Measurements from ENCODE around the gene CCDC85A. TPM values are rescaled to one million over a fixed set of nuclear protein-coding genes. Genes with fewer than 3 reads are reported as not detected.

The CCDC85A gene
- total RNA-seq, 1 experiment from 2014 or later: 0.10 TPM

- Histone ChIP-seq H3K9me3 (ENCODE audit: control insufficient read depth in 1 of 2, insufficient read depth in 1 of 2, low read depth in 1 of 2, low read length in 2 of 2) (no peaks in the 10 kb centered on the region), H3K4me1 (ENCODE audit: control insufficient read depth in 1 of 2, insufficient read depth in 2 of 2, low read length in 2 of 2) (no peaks in the 10 kb centered on the region), H3K9ac (ENCODE audit: low read length) (no peak overlapping the region), H4K20me1 (ENCODE audit: insufficient read depth) (no peaks in the 10 kb centered on the region), H3K4me3 (replicated peaks in 1 of 2; ENCODE audit: low read depth in 1 of 2, low read length in 2 of 2) (no peak overlapping the region), H3K36me3 (ENCODE audit: control insufficient read depth in 1 of 2, insufficient read depth in 2 of 2, low read length in 2 of 2) (no peaks in the 10 kb centered on the region), H3K79me2 (ENCODE audit: insufficient read depth, low read length) (no peaks in the 10 kb centered on the region), H3K27me3 (ENCODE audit: insufficient read depth, low read length) (no peaks in the 10 kb centered on the region), H3K9me2 (ENCODE audit: insufficient read depth) (no peaks in the 10 kb centered on the region), H3K4me2 (ENCODE audit: low read length) (no peak overlapping the region), H3K27ac (ENCODE audit: low read depth, low read length) (no peak overlapping the region), H2AFZ (ENCODE audit: low read depth, low read length, poor library complexity, severe bottlenecking) (no peak overlapping the region)
- intact Hi-C loops (cut with micrococcal nuclease): no loop called here
- ChIA-PET CTCF (no interaction called here), POLR2A (no interaction called here), RAD21 (ENCODE audit: low non-redundant PET in 1 of 2, low total read pairs in 2 of 2, uncharacterized antibody in 2 of 2, unreplicated experiment in 2 of 2) (no interaction called here)
- no peak for ATAC-seq
- no peak for DNase-seq (ENCODE audit: low read depth, low spot score)
- TF ChIP-seq EZH2phosphoT487 (IDR thresholded peaks at IDR 0.05; ENCODE audit: borderline replicate concordance) (no peak), RAD21 (IDR thresholded peaks at IDR 0.05; ENCODE audit: low read depth) (no peak), ELF1 (IDR thresholded peaks at IDR 0.05; ENCODE audit: borderline replicate concordance, low read depth) (no peak), TCF7L2 (IDR thresholded peaks at IDR 0.05; ENCODE audit: borderline replicate concordance, extremely low read depth, insufficient read depth, insufficient read length) (no peak), POLR2A (IDR thresholded peaks at IDR 0.05; ENCODE audit: borderline replicate concordance, extremely low read depth, insufficient read depth, insufficient read length) (no peak), ZNF274 (IDR thresholded peaks at IDR 0.05; ENCODE audit: low read depth, low read length) (no peak), MAX (IDR thresholded peaks at IDR 0.05) (no peak)
- TF ChIP-seq, protein P1, sequence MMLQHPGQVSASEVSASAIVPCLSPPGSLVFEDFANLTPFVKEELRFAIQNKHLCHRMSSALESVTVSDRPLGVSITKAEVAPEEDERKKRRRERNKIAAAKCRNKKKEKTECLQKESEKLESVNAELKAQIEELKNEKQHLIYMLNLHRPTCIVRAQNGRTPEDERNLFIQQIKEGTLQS (IDR thresholded peaks at IDR 0.05): no peak
- TF ChIP-seq, protein P2, sequence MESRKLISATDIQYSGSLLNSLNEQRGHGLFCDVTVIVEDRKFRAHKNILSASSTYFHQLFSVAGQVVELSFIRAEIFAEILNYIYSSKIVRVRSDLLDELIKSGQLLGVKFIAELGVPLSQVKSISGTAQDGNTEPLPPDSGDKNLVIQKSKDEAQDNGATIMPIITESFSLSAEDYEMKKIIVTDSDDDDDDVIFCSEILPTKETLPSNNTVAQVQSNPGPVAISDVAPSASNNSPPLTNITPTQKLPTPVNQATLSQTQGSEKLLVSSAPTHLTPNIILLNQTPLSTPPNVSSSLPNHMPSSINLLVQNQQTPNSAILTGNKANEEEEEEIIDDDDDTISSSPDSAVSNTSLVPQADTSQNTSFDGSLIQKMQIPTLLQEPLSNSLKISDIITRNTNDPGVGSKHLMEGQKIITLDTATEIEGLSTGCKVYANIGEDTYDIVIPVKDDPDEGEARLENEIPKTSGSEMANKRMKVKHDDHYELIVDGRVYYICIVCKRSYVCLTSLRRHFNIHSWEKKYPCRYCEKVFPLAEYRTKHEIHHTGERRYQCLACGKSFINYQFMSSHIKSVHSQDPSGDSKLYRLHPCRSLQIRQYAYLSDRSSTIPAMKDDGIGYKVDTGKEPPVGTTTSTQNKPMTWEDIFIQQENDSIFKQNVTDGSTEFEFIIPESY (IDR thresholded peaks at IDR 0.05; ENCODE audit: extremely low read depth, insufficient replicate concordance, low read length): no peak
- no TSS peak for BruUV-seq (replicated peaks)
Observed at GRCh38 chr2:56416500-56417176, 232.8 kb downstream of the CCDC85A start.

All from HCT116 (cell line).